Measurements from ENCODE around the gene POFUT1. TPM values are rescaled to one million over a fixed set of nuclear protein-coding genes. Genes with fewer than 3 reads are reported as not detected.

POFUT1 gene
- total and polyA plus RNA-seq, 2 experiments from 2014 or later: 9.3 to 34.0 TPM

DNA sequence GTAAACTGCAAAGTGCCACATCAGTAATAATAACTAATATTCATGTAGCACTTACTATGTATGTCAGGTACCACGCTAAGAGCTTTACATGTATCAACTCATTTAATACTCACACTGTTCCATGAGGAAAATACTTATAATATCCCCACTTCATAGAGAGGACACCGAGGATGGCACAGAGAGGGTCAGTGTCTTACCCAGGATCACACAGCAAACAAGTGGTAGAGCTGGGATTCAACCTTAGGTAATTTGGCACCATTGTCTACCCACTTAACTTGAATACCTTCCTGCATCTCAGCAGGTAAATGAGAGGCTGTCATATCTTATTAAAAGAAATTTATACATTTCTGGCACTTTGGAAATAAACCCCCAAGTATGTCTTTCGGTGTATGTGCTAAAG lies 8.0 kb downstream of the POFUT1 start:
- peaks cover 41% of the 10 kb centered on the region for H4K20me1 ChIP-seq (replicated peaks; ENCODE audit: insufficient read depth)
- Mint-ChIP-seq H3K4me1 (no peaks in the 10 kb centered on the region), H3K27ac (no peak overlapping the region), H3K36me3 (ENCODE audit: low read depth) (peaks cover 60% of the 10 kb centered on the region), H3K9me3 (no peaks in the 10 kb centered on the region), H3K27me3 (ENCODE audit: insufficient read depth, low read depth, poor library complexity) (no peaks in the 10 kb centered on the region), H3K4me3 (no peak overlapping the region)
- TF ChIP-seq, protein P1, sequence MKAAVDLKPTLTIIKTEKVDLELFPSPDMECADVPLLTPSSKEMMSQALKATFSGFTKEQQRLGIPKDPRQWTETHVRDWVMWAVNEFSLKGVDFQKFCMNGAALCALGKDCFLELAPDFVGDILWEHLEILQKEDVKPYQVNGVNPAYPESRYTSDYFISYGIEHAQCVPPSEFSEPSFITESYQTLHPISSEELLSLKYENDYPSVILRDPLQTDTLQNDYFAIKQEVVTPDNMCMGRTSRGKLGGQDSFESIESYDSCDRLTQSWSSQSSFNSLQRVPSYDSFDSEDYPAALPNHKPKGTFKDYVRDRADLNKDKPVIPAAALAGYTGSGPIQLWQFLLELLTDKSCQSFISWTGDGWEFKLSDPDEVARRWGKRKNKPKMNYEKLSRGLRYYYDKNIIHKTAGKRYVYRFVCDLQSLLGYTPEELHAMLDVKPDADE (IDR thresholded peaks at IDR 0.05): no peak
- no peak for TF ChIP-seq EZH2phosphoT487 (IDR thresholded peaks at IDR 0.05; ENCODE audit: unreplicated experiment)
- TF ChIP-seq EZH2 (IDR thresholded peaks at IDR 0.05; ENCODE audit: low read depth, unreplicated experiment): no peak
- no peak for TF ChIP-seq REST (IDR thresholded peaks at IDR 0.05; ENCODE audit: unreplicated experiment)
- no peak for TF ChIP-seq JUNB (IDR thresholded peaks at IDR 0.05; ENCODE audit: unreplicated experiment)
- no peak for TF ChIP-seq ZNF331 (CRISPR knock-in tag; IDR thresholded peaks at IDR 0.05; ENCODE audit: low read depth)
- no peak for TF ChIP-seq ZNF114 (CRISPR knock-in tag; IDR thresholded peaks at IDR 0.05)
- TF ChIP-seq NANOG (IDR thresholded peaks at IDR 0.05; ENCODE audit: borderline replicate concordance): no peak
- TF ChIP-seq ZNF462 (CRISPR knock-in tag; IDR thresholded peaks at IDR 0.05): no peak
- TF ChIP-seq, protein P2, sequence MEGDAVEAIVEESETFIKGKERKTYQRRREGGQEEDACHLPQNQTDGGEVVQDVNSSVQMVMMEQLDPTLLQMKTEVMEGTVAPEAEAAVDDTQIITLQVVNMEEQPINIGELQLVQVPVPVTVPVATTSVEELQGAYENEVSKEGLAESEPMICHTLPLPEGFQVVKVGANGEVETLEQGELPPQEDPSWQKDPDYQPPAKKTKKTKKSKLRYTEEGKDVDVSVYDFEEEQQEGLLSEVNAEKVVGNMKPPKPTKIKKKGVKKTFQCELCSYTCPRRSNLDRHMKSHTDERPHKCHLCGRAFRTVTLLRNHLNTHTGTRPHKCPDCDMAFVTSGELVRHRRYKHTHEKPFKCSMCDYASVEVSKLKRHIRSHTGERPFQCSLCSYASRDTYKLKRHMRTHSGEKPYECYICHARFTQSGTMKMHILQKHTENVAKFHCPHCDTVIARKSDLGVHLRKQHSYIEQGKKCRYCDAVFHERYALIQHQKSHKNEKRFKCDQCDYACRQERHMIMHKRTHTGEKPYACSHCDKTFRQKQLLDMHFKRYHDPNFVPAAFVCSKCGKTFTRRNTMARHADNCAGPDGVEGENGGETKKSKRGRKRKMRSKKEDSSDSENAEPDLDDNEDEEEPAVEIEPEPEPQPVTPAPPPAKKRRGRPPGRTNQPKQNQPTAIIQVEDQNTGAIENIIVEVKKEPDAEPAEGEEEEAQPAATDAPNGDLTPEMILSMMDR (conservative IDR thresholded peaks at IDR 0.05; ENCODE audit: low read depth in 2 of 2): no peak
- TF ChIP-seq POLR2AphosphoS5 (IDR thresholded peaks at IDR 0.05; ENCODE audit: low read depth): no peak
- no peak for TF ChIP-seq CREB1 (CRISPR knock-in tag; IDR thresholded peaks at IDR 0.05; ENCODE audit: low read depth)
- TF ChIP-seq STAT1 (IDR thresholded peaks at IDR 0.05; ENCODE audit: unreplicated experiment): no peak
- DNase-seq (ENCODE audit: low spot score): no peak
- H3K9me2 ChIP-seq (ENCODE audit: insufficient read depth): no peaks in the 10 kb centered on the region
- no peak overlapping the region for H3K4me3 ChIP-seq
- H3K79me2 ChIP-seq (replicated peaks; ENCODE audit: insufficient read depth): peaks cover 13% of the 10 kb centered on the region
- no peaks in the 10 kb centered on the region for H3K4me1 ChIP-seq (ENCODE audit: insufficient read depth)
- no peak overlapping the region for H3K4me2 ChIP-seq
- ATAC-seq: no peak
- H3K27ac ChIP-seq (ENCODE audit: low read depth): no peak overlapping the region
- H3K27me3 ChIP-seq (ENCODE audit: insufficient read depth): no peaks in the 10 kb centered on the region
- no peak overlapping the region for H2AFZ ChIP-seq
- peaks cover 19% of the 10 kb centered on the region for H3F3A ChIP-seq (replicated peaks; ENCODE audit: low read depth)
- peaks cover 63% of the 10 kb centered on the region for H3K36me3 ChIP-seq (ENCODE audit: insufficient read depth)

All from GM23338 (cell line).